C4-2B (cell line): Measurements from ENCODE around the gene MYO1D.

Source experiments
- ZFX ChIP-seq: fragments of 450-650 bp; IDR thresholded peaks from 2 replicates; pipeline ENCODE4 v1.6.1; 2017
- TF ChIP-seq, protein P1 (sequence below): fragments of 450-650 bp; conservative IDR thresholded peaks from 2 replicates; pipeline ENCODE4 v1.5.1; 2017; ENCODE audit warnings: mild to moderate bottlenecking

DNA sequence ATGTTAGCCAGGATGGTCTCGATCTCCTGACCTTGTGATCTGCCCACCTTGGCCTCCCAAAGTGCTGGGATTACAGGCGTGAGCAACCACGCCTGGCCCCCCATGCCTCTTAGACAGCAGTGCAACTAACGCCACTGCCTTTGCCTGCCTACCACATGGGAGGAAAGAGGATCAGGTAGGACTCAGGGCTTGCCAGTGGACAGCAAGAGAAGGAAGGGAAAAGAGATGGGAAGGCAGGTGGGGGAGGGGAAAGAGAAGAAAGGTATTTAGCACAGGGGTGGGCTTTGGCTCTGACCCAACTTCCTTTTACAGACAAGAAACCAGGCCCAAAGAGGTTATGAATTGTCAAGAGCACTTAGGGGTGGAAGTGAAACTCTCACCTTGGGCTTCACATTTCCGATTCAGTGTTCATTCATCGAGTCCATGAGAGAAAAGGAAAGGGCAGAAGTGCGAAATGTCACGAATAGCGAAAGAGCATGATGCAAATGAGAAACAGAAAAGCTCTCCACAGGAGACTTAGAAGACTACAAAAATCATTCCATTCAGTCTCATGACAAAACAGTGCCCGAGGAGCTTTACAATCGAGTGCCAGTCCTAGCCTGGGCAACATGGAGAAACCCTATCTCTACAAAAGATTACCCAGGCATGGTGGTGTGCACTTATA, 353.8 kb downstream of the MYO1D start:
- TF ChIP-seq, protein P1, sequence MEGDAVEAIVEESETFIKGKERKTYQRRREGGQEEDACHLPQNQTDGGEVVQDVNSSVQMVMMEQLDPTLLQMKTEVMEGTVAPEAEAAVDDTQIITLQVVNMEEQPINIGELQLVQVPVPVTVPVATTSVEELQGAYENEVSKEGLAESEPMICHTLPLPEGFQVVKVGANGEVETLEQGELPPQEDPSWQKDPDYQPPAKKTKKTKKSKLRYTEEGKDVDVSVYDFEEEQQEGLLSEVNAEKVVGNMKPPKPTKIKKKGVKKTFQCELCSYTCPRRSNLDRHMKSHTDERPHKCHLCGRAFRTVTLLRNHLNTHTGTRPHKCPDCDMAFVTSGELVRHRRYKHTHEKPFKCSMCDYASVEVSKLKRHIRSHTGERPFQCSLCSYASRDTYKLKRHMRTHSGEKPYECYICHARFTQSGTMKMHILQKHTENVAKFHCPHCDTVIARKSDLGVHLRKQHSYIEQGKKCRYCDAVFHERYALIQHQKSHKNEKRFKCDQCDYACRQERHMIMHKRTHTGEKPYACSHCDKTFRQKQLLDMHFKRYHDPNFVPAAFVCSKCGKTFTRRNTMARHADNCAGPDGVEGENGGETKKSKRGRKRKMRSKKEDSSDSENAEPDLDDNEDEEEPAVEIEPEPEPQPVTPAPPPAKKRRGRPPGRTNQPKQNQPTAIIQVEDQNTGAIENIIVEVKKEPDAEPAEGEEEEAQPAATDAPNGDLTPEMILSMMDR, result no peak
- no peak for TF ChIP-seq ZFX
